HFF-Myc (cell line): ENCODE results near the gene POU1F1.
"Not testable (repeated sequence)": the region's sequence is repeated elsewhere in the genome, so short reads cannot be mapped to it uniquely, and the experiment has no call there.

Experiments
- DNase-seq: peaks from one replicate; pipeline ENCODE4 v3.0.0-alpha.2; 2011; ENCODE audit warnings: low read depth; ENCODE audit errors: extremely low read depth
- H3K4me3 ChIP-seq: replicated peaks from 2 replicates; pipeline ENCODE4 v1.5.1; 2011; ENCODE audit warnings: low read depth, mild to moderate bottlenecking, control low read depth, low read length
- TF ChIP-seq, protein P1 (sequence below): IDR thresholded peaks from 2 replicates; pipeline ENCODE4 v1.5.1; 2012; ENCODE audit warnings: mild to moderate bottlenecking, low read depth, low read length, control low read depth; ENCODE audit errors: missing control alignments

POU1F1 gene

DNA sequence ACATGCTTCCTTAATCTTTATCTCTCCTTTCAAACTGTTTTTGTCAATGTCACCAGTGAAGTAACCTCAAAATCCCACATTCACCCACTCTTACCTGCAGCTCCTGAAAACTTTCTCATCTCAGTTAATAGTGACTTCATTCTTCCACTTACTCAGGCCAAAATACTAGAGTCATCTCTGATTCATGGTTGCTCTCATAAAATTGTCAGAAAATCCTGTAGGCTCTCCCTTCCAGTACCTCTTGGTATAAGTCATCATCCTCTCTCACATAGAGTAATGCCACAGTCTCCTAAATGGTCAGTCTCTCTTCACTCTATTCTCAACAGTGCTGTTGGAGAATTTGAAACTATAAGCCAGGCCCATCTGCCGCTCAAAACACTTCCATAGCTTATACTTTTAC is 34.9 kb upstream of the POU1F1 start:
- no peak for DNase-seq

GRCh38 chr3:87309601-87310000 is 33.2 kb upstream of the POU1F1 start:
- no peak for DNase-seq
- TF ChIP-seq, protein P1, sequence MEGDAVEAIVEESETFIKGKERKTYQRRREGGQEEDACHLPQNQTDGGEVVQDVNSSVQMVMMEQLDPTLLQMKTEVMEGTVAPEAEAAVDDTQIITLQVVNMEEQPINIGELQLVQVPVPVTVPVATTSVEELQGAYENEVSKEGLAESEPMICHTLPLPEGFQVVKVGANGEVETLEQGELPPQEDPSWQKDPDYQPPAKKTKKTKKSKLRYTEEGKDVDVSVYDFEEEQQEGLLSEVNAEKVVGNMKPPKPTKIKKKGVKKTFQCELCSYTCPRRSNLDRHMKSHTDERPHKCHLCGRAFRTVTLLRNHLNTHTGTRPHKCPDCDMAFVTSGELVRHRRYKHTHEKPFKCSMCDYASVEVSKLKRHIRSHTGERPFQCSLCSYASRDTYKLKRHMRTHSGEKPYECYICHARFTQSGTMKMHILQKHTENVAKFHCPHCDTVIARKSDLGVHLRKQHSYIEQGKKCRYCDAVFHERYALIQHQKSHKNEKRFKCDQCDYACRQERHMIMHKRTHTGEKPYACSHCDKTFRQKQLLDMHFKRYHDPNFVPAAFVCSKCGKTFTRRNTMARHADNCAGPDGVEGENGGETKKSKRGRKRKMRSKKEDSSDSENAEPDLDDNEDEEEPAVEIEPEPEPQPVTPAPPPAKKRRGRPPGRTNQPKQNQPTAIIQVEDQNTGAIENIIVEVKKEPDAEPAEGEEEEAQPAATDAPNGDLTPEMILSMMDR, result no peak
- H3K4me3 ChIP-seq, result no peak overlapping the region

More for the DNA sequence above, 34.9 kb upstream of the POU1F1 start:
- TF ChIP-seq, protein P1, result no peak
- H3K4me3 ChIP-seq, result no peak overlapping the region

- no peak for DNase-seq
- H3K4me3 ChIP-seq, result no peak overlapping the region
- TF ChIP-seq, protein P1, result peak; percentile 15
Observed at GRCh38 chr3:87307805-87308204, 31.4 kb upstream of the POU1F1 start.

DNA sequence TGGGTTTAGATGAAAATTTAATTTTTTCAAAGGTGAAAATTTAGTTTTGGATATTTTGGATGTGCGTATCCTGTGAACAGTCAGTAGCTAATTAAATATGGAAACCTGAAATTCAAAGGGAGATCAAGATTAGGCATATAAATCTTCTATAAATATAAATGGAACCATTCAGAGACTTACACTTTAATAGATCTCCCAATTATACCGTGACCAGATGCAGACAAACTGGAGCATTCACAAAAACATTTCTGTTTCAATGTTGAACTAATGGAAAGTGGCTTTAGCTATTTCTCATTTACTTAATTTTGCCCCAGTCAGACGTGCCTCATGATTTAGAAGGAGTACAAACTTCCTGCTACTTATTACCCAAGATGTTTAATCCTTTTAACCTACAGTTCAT is 29.1 kb upstream of the POU1F1 start:
- DNase-seq, result no peak
- no peak overlapping the region for H3K4me3 ChIP-seq
- TF ChIP-seq, protein P1, result no peak

GRCh38 chr3:87305031-87305430 is 28.6 kb upstream of the POU1F1 start:
- not testable (repeated sequence) for DNase-seq, H3K4me3 ChIP-seq

DNA sequence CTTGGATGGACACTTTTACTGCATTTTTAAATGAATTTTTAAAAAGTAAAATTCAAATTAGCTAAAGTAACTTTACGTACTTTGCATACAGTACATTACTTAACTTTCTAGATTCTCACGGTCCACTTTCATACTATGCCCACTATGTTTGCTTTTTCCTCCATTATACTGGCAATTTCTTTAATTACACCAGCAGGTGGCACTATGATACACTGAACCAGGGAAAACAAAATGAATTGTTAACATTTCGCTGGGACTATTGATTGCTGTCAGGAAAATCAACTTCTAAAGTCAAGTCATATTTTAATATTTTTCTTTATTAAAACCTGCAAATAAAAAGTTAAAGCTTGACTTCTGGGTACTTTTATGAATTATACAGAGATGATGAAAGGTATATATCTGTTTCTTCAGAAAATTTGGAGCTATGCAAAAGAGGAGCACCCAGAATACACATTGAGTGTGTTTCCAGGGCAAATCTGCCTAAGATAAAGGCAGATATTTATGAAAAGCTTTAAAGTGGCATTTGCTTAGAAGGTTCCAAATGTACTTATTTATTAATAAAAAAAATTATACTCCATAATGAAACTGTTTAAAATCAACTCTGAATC is 21.8 kb upstream of the POU1F1 start:
- no peak for DNase-seq
- H3K4me3 ChIP-seq, result no peak overlapping the region
- TF ChIP-seq, protein P1, result peak; percentile 48

DNA sequence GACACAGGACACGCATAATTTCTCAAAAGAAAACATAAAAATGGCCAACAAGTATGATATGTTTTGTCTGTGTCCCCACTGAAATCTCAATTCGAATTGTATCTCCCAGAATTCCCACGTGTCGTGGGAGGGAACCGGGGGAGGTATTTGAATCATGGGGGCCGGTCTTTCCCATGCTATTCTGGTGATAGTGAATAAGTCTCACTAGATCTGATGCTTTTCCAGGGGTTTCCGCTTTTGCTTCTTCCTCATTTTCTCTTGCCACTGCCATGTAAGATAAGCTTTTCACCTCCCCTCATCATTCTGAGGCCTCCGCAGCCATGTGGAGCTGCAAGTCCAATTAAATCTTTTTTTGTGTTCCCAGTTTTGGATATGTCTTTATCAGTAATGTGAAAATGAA is 12.1 kb upstream of the POU1F1 start:
- DNase-seq, result no peak
- H3K4me3 ChIP-seq, result no peak overlapping the region
- TF ChIP-seq, protein P1, result no peak
